Heart left ventricle (tissue), 16 donors: Measurements from ENCODE around the gene FAM241A. TPM values are rescaled to one million over a fixed set of nuclear protein-coding genes. Genes with fewer than 3 reads are reported as not detected.

Experiments
- ATAC-seq, 4 donors: fragments of 200-7000 bp; cut with Tn5 transposase; one replicate each; pipeline ENCODE4 v1.9.1; 2020 to 2022; ENCODE audit warnings: moderate library complexity in 4 of 4, mild to moderate bottlenecking in 3 of 4, moderate number of reproducible peaks in 1 of 4
- DNase-seq, 5 donors: peaks; one replicate each; pipeline ENCODE4 v3.0.0-alpha.2; 2020
- H3K27ac ChIP-seq, 12 donors: fragments of 200-600 bp; sonication (generic) in 4 of 12; one replicate each; pipeline versions ENCODE4 v1.5.0 to v1.8.0; 2016 to 2022; ENCODE audit warnings: mild to moderate bottlenecking in 2 of 12
- H3K27me3 ChIP-seq, 9 donors: fragments of 200-600 bp; sonication (generic) in 2 of 9; one replicate each; pipeline versions ENCODE4 v1.5.1 to v1.8.0; 2016 to 2022; ENCODE audit warnings: mild to moderate bottlenecking in 3 of 9
- H3K36me3 ChIP-seq, 9 donors: fragments of 200-600 bp; sonication (generic) in 2 of 9; one replicate each; pipeline versions ENCODE4 v1.5.0 to v1.8.0; 2018 to 2022; ENCODE audit warnings: mild to moderate bottlenecking in 2 of 9
- H3K4me1 ChIP-seq, 12 donors: fragments of 200-600 bp; sonication (generic) in 4 of 12; one replicate each; pipeline versions ENCODE4 v1.5.0 to v1.8.0; 2016 to 2022; ENCODE audit warnings: mild to moderate bottlenecking in 3 of 12
- H3K4me3 ChIP-seq, 12 donors: fragments of 200-600 bp; sonication (generic) in 4 of 12; one replicate each; pipeline versions ENCODE4 v1.5.0 to v1.8.0; 2017 to 2022; ENCODE audit warnings: mild to moderate bottlenecking in 9 of 12, moderate library complexity in 4 of 12
- H3K9me3 ChIP-seq, 12 donors: fragments of 200-600 bp; sonication (generic) in 4 of 12; one replicate each; pipeline versions ENCODE4 v1.5.0 to v1.8.0; 2016 to 2022; ENCODE audit warnings: mild to moderate bottlenecking in 1 of 12
- POLR2A ChIP-seq, 2 donors: fragments of 450-650 bp; IDR thresholded peaks; one replicate each; pipeline ENCODE4 v1.6.1; 2017; ENCODE audit warnings: antibody characterized with exemption in 2 of 2, mild to moderate bottlenecking in 2 of 2, moderate library complexity in 2 of 2
- WGBS, 4 donors: extraction: QIAGEN DNeasy Blood & Tissue Kit in 2 of 4; methylation state at CpG; one replicate each; pipeline versions ENCODE4 v1.1.5 to v1.1.7; 2013 to 2018; 5-methylcytosine and 5-hydroxymethylcytosine counted together
- intact Hi-C, 10 donors: fragments of 100-400 bp; cut with DNase I; formaldehyde crosslinking; loops; one replicate each; pipeline versions ENCODE4 v1.11.1 to v1.14.2; 2022
- polyA plus RNA-seq, 2 donors: library from polyadenylated mRNA; stranded (reverse); fragments of 200-250 nt; gene quantifications; one replicate each; pipeline ENCODE4 v1.2.3, GENCODE V29; 2013
- total RNA-seq, 9 donors: library from RNA; depleted of rRNA in 2 of 9; stranded (reverse); fragments of >200 nt in 2 of 9; fragmentation: NEBNext Ultra II Directional in 3 of 9; extraction: Animal tissue kit (Norgen Biotek cat#: 25700) in 3 of 9; gene quantifications; one replicate each; pipeline versions ENCODE4 v1.1.0 to v1.2.4, GENCODE V29; 2016 to 2023
- TF ChIP-seq, protein P1 (sequence below), 12 donors: fragments of 200-600 bp; sonication (generic) in 4 of 12; IDR thresholded peaks; one replicate each; pipeline versions ENCODE4 v1.5.0 to v1.8.0; 2018 to 2022; ENCODE audit warnings: antibody characterized with exemption in 12 of 12, mild to moderate bottlenecking in 5 of 12
- donor health status: ischemic (EF 13 %, LVEDD 7.1; RV severe dilation, severe dysfunction).
- donor health status: healthy with polysubstance abuse.
- donor health status: DM: no; HTN: yes; CAD: no.
- donor health status: DM: no; HTN: no; CAD: no.
- donor health status: ischemic (EF 25% LVEDD 6.9; RV normal size, moderate dysfunction).
- donor health status: ischemic (EF 25% LVEDD 5.7; RV mildly dilated, moderate dysfunction).
- donor health status: healthy.
- donor health status: DM: yes; HTN: yes; CAD: no.
- donor health status: ischemic (EF 35%, LVEDD 5.7; RV mildly dilated, moderate dysfunction).
- donor health status: nonischemic (EF 11% LVEDD 7.7; RV severe dilation, severe dysfunction).
- donor health status: DM: yes; HTN: yes; CAD: no.
- donor health status: PGD.
- donor health status: ischemic (EF 29% LVEDD 5.4; RV normal size, mild dysfunction).
- donor health status: nonischemic (EF 23%, LVEDD 6.1; RV moderate dilation, normal function).

The FAM241A gene
- total and polyA plus RNA-seq, 11 donors: 5.3 to 10.3 (median 7.9) TPM

DNA sequence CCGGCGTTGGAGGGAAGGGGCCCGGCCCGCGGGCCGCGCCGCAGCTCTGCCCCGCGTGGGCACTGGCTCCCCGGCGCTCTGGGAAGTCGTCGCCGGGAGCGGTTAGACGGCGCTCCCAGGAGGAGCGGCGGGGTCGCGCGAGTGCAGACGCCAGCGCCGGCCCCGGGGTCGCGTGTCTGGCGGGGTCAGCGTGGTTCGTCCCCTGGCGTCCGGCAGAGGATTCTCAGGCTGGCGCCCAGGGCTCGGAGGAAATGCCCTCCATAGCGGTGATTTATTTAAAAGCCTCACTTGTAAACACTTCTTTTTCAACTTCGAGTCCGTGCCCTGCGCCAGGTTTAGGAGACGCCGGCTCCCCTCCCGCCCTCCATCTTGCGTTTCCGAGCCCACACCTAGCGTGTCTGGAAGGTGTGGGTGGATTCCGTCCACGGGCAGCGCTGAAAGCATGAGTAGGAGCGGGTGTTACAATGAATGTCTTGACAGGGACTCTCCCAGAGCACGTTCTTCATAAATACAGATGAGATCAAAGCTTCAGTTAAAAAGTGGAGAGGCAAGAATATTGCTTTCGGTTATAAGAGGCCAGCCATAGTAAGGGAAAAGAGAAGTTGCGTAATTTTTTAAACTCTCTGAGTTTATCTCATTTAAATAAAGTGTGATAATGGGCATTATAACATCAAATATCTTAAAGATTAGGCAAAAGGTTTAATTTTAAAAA is 692 bp downstream of the FAM241A start:
- Histone ChIP-seq H3K27me3 (no peaks in the 10 kb centered on the region), H3K4me3 (peak overlapping the region; percentile 74 to 94 (median 84)), H3K27ac (peak overlapping the region; percentile 79 to 96 (median 90)), H3K4me1 (peaks cover 4 to 63% (median 45%) of the 10 kb centered on the region in 12 donors), H3K36me3 (no peaks in the 10 kb centered on the region), H3K9me3 (no peaks in the 10 kb centered on the region)
- intact Hi-C loops: loop anchor here in 9 of 10 donors (1.0 to 5.0 kb wide), 7 partner anchors 41 to 86 kb away; partner anchors contain the start of gene AP1AR (in 9 of the 9)
- TF ChIP-seq, protein P1, sequence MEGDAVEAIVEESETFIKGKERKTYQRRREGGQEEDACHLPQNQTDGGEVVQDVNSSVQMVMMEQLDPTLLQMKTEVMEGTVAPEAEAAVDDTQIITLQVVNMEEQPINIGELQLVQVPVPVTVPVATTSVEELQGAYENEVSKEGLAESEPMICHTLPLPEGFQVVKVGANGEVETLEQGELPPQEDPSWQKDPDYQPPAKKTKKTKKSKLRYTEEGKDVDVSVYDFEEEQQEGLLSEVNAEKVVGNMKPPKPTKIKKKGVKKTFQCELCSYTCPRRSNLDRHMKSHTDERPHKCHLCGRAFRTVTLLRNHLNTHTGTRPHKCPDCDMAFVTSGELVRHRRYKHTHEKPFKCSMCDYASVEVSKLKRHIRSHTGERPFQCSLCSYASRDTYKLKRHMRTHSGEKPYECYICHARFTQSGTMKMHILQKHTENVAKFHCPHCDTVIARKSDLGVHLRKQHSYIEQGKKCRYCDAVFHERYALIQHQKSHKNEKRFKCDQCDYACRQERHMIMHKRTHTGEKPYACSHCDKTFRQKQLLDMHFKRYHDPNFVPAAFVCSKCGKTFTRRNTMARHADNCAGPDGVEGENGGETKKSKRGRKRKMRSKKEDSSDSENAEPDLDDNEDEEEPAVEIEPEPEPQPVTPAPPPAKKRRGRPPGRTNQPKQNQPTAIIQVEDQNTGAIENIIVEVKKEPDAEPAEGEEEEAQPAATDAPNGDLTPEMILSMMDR (IDR thresholded peaks at IDR 0.05): peak in 7 of 12 donors; percentile 4 to 43 (median 21)
- no peak for TF ChIP-seq POLR2A (IDR thresholded peaks at IDR 0.05)
- ATAC-seq (peak in 3 of 4 donors; percentile 47 to 52 (median 48)), DNase-seq (peak; percentile 38 to 71 (median 56))
- WGBS, 4 donors: 0 to 1% (median 1%) methylated on average over 38 to 53 of the region's 53 CpGs

DNA sequence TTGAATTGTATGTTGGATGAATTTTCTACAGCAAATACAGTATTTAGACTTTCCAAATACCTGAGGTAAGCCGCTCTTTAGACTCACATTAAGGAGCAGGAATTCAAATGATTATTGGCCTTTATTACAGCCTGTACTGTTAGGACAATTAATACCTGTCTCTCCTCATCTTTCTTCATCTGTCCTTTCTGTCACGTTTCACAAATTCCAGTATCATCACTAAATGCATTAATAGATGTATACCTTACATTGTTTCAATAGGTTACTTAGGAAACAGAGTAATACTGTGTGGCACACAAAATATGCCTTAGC is 1.2 kb downstream of the FAM241A start:
- peaks cover 3 to 63% (median 44%) of the 10 kb centered on the region in 12 donors for H3K4me1 ChIP-seq
- no peaks in the 10 kb centered on the region for H3K9me3 ChIP-seq
- ATAC-seq (no peak), DNase-seq (no peak)
- peak overlapping the region in 11 of 12 donors; percentile 84 to 96 (median 91) for H3K27ac ChIP-seq
- no peaks in the 10 kb centered on the region for H3K27me3 ChIP-seq
- intact Hi-C loops: loop anchor here in 9 of 10 donors (1.0 to 5.0 kb wide), 5 partner anchors 44 to 86 kb away; partner anchors contain the start of gene AP1AR (in 7 of the 9)
- no peaks in the 10 kb centered on the region for H3K36me3 ChIP-seq
- WGBS, 4 donors: 28 to 35% (median 33%) methylated on average over 2 of the region's 2 CpGs
- peak overlapping the region; percentile 74 to 94 (median 84) for H3K4me3 ChIP-seq
- no peak for TF ChIP-seq POLR2A (IDR thresholded peaks at IDR 0.05)
- TF ChIP-seq, protein P1 (IDR thresholded peaks at IDR 0.05): no peak

- DNase-seq: peak in 4 of 5 donors; percentile 25 to 36 (median 30)
- intact Hi-C loops: loop anchor here in 8 of 10 donors (2.0 to 5.0 kb wide), 4 partner anchors 45 to 85 kb away; partner anchors contain the start of gene AP1AR (in 6 of the 8)
- Histone ChIP-seq H3K27ac (peak overlapping the region in 9 of 12 donors; percentile 10 to 94 (median 55)), H3K36me3 (no peaks in the 10 kb centered on the region), H3K4me1 (peaks cover 0 to 59% (median 36%) of the 10 kb centered on the region in 12 donors), H3K27me3 (no peaks in the 10 kb centered on the region), H3K9me3 (no peaks in the 10 kb centered on the region), H3K4me3 (peak overlapping the region in 10 of 12 donors; percentile 74 to 93 (median 84))
- TF ChIP-seq, protein P1 (IDR thresholded peaks at IDR 0.05): no peak
- TF ChIP-seq POLR2A (IDR thresholded peaks at IDR 0.05): no peak
- no peak for ATAC-seq
- 18 to 47% (median 27%) methylated on average over 5 of the region's 5 CpGs for WGBS, 4 donors
These were observed 2.4 kb downstream of the FAM241A start for GRCh38 chr4:112147697-112148096.

- H3K27me3 ChIP-seq: no peaks in the 10 kb centered on the region
- no peaks in the 10 kb centered on the region for H3K9me3 ChIP-seq
- no peaks in the 10 kb centered on the region for H3K36me3 ChIP-seq
- DNase-seq: no peak
- no peak overlapping the region for H3K4me3 ChIP-seq
- WGBS, 4 donors: 69 to 83% (median 72%) methylated on average over 5 of the region's 5 CpGs
- H3K27ac ChIP-seq: no peak overlapping the region
- peaks cover 4 to 77% (median 52%) of the 10 kb centered on the region in 12 donors for H3K4me1 ChIP-seq
- intact Hi-C loops: loop anchor here in 1 of 10 donors (5.0 kb wide), 1 partner anchor 36 kb away; no protein-coding TSS in a partner anchor
- TF ChIP-seq, protein P1 (IDR thresholded peaks at IDR 0.05): no peak
- TF ChIP-seq POLR2A (IDR thresholded peaks at IDR 0.05): no peak
- ATAC-seq: no peak
These were observed 5.7 kb downstream of the FAM241A start for GRCh38 chr4:112150920-112151319.
